GM19328 (cell line): ENCODE data around the gene SORBS1.

Experiments used
- ATAC-seq: cut with Tn5 transposase; IDR thresholded peaks from one replicate; pipeline ENCODE4 v1.9.1; 2021; ENCODE audit warnings: mild to moderate bottlenecking, moderate library complexity; ENCODE audit not compliant: unreplicated experiment

Gene SORBS1

DNA sequence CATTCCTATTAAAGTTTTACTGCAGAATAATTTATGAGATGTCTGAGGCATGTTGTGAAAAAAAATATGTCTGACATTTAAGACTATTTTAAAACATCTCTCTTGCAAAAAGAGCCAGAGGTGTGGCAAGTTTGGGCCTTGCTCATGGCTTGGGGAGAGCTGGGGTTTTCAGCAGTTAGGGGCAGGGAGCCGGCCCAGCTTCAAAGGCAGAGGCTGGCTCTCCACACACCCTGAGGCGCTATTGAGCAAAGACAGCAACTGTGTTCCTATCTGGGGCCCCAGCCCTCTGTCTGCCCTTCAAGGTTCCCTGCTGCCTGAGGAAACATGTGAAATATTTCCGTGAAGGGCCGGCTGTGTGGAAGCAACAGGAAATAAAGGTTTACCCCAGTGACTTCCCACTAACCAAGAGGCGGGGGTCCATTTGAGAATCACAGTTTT, 94.0 kb downstream of the SORBS1 start:
- ATAC-seq: no peak

DNA sequence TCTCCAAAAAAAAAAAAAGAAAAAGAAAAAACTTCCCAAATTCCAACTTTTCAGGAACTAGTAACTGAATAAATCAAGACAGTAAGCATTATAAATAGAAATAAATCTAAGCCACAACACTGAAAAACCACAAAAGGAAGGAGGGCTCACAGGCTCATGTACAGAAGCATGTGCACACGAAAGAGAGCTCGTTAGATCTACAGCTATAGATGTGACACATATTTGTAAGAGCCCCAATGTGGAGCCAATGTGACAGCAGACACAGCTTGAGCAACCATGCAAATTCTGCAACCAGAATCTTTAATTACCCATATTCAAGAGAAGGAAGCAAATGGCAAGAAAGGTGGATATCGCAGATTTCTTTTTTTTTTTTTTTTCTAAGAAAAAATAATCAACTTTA, 94.7 kb downstream of the SORBS1 start:
- ATAC-seq: no peak

DNA sequence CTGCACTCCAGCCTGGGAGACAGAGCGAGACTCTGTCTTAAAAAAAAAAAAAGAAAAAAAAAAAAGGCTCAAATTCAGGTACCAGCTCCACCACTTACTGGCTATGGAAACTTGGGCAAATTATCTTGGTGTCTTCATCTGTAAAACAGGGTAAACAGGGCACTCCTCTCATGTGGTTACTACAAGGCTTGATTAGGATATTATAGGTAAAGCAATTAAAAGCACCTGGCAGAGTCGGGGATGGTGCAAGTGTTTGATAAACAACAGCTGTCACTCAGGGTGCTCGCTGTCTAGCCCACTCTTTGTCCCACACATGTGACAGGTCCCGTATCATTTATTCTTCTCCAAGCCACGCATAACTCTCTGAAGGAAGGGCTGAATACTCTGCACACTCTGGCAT, 96.9 kb downstream of the SORBS1 start:
- ATAC-seq: no peak

DNA sequence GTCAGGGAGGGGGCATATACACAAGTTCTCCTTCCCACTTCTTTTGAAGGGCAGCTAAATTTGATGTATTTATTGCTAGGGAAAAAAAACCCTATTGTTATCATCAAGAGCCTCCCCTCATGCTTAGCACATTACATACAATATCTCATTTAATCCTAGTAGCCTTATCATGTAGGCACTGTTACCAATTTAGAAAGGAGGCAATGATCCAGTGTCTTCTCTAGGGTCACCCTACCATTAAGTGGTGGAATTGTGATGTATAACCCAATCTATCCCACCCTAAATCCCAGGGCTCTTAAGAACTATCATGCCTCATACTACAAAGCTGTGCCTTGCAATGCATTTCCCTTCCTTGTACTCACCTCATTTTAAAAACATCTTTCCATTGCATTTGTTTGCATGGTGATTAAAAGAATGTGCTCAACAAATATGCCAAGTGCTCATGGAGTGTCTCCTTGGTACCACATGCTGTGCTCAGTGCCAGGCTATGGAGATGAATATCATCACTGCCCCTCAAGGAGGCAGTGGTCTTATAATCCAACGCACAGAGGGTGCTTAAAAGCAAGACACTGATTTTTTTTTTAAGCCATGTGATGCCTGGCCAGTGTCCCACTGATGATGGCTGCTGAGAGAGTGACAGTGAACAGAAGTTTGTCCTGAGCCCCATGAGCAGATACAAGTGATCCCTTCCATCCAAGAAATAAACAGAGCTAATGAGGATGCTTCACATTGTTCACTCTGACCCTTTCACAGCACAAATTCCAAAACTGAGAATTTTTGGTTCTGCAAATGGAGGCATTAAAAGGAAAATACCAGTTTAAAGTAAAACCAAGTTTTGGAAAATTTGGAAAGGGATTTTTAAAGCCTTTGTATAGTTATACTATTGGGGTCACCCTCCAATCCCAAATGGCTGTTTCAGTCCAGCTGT, 98.2 kb downstream of the SORBS1 start:
- ATAC-seq: no peak

DNA sequence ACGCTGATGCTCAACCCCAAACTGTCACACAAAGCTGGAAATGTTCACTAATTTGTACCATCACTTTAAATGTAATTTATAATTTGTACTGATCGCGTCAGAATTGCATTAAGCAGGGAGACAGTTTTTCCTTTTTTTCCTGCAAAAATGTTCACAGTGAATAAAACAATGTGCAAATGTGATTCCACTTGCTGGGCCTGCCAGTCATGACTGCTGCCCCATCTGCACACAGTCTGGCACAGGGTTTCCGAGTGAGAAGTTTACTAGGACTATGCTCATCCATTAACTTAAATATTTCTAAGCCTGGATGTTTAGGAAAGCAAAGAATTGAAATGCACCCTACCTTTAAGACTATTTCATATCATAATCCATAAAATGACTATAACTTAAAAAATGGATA, 99.6 kb downstream of the SORBS1 start:
- no peak for ATAC-seq

- ATAC-seq: no peak
Observed at GRCh38 chr10:95459446-95460045, 101.6 kb downstream of the SORBS1 start.

DNA sequence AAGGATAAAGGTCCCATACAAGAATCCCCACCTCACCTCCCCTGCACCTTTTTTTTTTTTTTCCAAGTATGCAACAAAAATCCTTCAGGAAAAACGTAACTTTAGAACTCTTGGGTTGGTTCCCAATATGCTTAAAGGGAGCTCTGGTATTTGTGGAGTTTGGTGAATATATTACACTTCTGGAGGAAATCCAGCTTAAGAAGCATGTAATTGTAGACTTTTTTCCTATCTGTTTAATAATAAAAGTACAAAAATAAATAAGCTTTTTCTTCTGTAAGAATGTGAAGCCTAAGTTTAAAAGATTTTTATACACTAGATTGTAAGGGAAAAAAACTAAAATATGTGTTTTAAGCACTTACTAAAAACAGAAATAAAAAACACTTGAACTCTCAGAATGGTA, 102.3 kb downstream of the SORBS1 start:
- no peak for ATAC-seq

DNA sequence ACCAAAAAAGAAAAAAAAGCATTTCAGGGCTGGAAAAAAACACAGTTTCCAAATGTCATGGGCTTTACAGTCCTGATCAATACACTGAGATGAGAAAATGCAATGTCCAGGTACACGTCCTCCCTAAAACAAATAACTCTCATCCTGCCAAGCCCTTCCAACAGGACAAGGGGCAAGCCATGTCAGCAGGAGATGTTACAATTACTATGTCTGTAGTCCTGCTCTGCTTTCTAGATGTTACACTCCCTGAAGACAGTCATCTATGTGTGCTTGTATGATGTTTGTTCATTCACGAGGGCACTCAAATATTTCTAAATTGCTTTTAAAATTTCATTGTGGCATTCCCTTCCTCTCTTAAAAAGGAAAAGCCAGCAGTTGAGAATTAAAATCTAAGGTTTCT, 103.2 kb downstream of the SORBS1 start:
- ATAC-seq: no peak

- no peak for ATAC-seq
Observed at GRCh38 chr10:95457319-95457886, 103.8 kb downstream of the SORBS1 start.

DNA sequence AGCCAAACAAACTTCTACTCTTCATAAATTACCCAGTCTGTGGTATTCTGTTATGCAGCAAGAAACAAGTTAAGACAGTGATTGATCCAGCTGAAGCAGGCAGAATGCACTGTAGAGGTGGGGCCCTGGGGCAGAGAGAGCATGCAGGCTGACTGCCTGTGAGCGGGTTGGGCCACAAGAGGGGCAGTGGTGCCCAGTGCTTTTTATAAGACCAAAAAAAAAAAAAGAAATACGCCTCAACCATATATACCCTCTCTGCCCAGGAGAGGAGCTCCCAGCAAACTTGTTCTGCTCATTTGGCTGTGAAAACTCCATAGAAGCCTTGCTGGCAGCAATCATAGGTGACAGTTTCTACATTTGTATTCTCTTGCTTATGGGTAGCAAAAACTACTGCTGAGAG, 104.7 kb downstream of the SORBS1 start:
- no peak for ATAC-seq

DNA sequence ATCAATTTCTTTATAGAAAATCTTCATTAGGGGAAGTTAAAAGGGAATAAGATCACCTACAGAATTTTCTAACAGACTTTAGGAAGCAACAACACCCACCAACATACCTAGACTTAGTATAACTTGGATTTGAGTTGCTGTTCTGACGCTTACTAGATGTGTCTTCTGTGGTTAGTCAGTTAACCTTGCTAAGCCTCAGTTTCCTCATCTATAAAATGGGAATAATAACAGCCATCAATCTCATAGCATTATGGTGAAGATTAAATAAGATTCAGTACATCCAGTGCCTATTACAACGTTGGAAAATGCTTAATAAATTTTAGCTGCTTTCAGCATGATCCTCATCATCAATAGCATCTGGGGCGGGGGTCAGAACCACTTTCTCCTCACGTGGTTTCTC, 106.2 kb downstream of the SORBS1 start:
- ATAC-seq: no peak

DNA sequence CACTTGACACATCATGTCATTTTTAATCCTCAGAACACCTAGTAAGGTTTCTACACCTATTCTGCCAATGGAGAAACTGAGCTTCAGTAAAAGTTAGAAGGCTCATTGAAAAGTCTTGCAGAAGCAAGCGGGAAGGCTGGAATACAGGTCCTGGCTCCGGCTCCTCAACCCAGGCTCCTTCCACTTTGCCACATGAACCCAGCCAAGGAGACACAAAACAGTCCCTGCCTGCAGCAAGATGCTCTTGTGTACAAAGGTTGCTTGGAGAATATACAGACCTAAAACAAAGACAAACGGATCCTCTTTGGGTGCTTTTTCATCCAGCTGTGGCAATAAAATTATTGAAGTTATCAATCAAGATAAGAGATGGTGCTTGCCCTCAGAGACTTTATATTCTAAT, 106.8 kb downstream of the SORBS1 start:
- no peak for ATAC-seq

DNA sequence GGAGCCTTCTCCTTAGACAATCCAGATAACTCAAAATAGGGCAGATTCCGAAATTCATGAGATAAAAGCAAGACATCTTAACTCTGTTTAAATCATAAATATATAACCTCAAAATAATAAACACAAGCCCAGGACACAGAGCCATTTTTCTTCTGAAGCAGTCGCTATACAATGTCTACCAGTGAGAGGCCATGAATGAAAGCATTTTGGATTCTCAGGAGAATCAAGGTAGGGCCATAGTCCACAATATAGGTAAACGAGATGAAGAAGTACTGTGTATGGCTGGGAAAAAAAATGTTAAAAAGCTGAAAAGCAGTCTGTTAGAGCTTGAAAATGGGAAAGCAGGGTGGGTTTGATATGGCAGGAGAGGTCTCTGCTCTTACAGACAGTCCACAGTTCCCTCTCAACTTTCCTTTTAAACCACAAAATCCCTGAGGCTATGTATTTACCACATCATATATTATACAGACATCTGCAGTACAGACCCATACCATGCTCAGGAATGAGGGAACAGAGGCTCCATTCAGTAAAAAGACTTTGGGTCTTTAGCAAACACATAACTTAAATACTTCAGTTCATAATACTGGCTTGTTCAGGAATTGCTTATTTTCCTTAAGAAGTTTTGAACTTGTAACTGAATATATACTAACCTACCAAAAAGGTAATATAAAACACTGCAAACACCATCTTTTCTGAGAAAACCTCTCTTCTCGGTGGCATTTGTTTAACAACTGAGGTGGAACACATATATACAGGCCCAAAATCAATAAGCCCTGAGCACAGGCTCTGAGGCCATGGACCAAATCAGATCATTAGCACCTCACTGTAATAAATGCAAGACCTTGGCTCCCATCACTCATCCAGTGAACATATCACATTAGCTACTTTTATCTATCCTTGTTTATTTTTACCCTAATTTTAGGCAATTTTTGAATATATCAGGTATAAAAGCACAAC, 109.3 kb downstream of the SORBS1 start:
- ATAC-seq: no peak

GRCh38 chr10:95451150-95451549, 110.0 kb downstream of the SORBS1 start:
- no peak for ATAC-seq

GRCh38 chr10:95450188-95450587, 111.0 kb downstream of the SORBS1 start:
- no peak for ATAC-seq

DNA sequence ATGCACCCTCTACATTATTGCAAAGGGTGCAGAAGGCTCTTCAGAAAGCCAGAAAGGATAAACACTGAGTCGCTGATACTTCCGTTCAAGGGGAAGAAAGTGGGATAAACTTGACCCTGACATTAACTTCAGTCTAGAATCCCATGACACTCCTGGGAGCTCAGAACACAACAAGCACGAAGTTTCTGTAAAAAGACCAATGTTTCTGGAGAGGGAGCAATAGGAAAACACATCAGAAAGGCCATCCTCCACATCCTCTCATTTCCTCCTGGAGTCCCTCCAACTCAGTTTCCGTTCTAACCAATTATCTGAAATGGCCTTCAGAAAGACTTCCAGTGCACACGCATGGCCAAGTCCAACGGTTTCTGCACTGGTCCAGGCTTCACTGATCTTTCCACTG, 113.5 kb downstream of the SORBS1 start:
- ATAC-seq: no peak

DNA sequence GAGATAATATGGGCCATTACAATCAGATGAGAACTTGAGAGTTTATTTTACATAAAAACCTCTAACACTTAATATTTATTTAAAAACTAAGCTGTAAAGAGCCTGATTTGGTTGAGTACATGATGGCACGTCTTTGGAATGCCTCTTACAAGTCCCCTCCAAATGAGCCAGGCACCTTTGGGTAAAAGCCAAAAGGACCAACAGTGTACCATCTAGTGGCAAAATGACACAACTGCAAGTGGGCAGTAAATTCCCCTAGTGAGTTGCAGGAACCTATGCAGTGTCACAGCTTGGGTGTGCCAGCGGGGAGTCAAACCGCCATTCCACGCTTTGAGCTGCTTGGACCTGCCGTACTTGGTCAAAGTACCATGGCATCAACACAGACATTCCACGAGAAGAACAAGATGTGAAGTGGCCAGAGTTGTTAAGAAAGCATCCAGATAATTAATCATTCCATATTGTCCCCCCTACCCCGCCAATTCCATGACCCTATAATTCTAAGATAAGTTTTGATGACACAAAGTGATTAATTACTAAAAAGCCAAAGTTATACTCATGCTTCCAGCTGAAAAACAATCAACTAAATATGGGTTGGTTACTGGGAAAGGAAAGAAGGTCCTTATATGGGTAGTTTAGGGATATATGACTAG, 115.2 kb downstream of the SORBS1 start:
- no peak for ATAC-seq

GRCh38 chr10:95445223-95445836, 115.8 kb downstream of the SORBS1 start:
- no peak for ATAC-seq

- ATAC-seq: no peak
Observed at GRCh38 chr10:95444792-95445191, 116.4 kb downstream of the SORBS1 start.

- ATAC-seq: no peak
Observed at GRCh38 chr10:95443636-95444035, 117.5 kb downstream of the SORBS1 start.
